GM18517 (cell line): ENCODE results near the gene HBB.
"Not testable (repeated sequence)": the region's sequence is repeated elsewhere in the genome, so short reads cannot be mapped to it uniquely, and the experiment has no call there.

Source experiments
- ATAC-seq: cut with Tn5 transposase; IDR thresholded peaks from one replicate; pipeline ENCODE4 v1.9.1; 2021; ENCODE audit warnings: mild to moderate bottlenecking, moderate library complexity; ENCODE audit not compliant: unreplicated experiment

The HBB gene

GRCh38 chr11:5226732-5227310 is at the start of gene HBB:
Gene HBB (minus strand): TSS chr11:5227071. CDS start chr11:5227021, 50 bp downstream.
- ATAC-seq, result no peak

- no peak for ATAC-seq
These were observed 48.7 kb upstream of the HBB start for GRCh38 chr11:5275369-5276110.

- ATAC-seq, result no peak
These were observed 47.5 kb upstream of the HBB start for GRCh38 chr11:5274395-5274794.

- no peak for ATAC-seq
These were observed 45.6 kb upstream of the HBB start for GRCh38 chr11:5272395-5273017.

- ATAC-seq, result no peak
These were observed 42.9 kb upstream of the HBB start, which contains the start of gene HBE1 for GRCh38 chr11:5269715-5270147. Gene HBE1 (minus strand): TSS chr11:5269945. CDS start chr11:5269890, 55 bp downstream.

- ATAC-seq, result no peak
These were observed 40.2 kb upstream of the HBB start for GRCh38 chr11:5267033-5267563.

GRCh38 chr11:5266609-5267008 is 39.7 kb upstream of the HBB start:
- ATAC-seq, result no peak

GRCh38 chr11:5265832-5266231 is 39.0 kb upstream of the HBB start:
- ATAC-seq, result no peak

- ATAC-seq, result no peak
These were observed 31.8 kb upstream of the HBB start for GRCh38 chr11:5258543-5259262.

- ATAC-seq, result no peak
These were observed 30.4 kb upstream of the HBB start for GRCh38 chr11:5257296-5257695.

GRCh38 chr11:5254646-5255413 is 28.0 kb upstream of the HBB start, which contains the start of gene HBG2:
Gene HBG2 (minus strand): TSS chr11:5254781. CDS start chr11:5254728, 53 bp downstream.
- not testable (repeated sequence) for ATAC-seq

GRCh38 chr11:5254023-5254422 is 27.2 kb upstream of the HBB start:
- ATAC-seq, result not testable (repeated sequence)

GRCh38 chr11:5253440-5253839 is 26.6 kb upstream of the HBB start:
- not testable (repeated sequence) for ATAC-seq

- ATAC-seq, result no peak
These were observed 26.0 kb upstream of the HBB start for GRCh38 chr11:5252919-5253265.

- ATAC-seq, result no peak
These were observed 25.5 kb upstream of the HBB start for GRCh38 chr11:5252192-5252918.

- no peak for ATAC-seq
These were observed 24.9 kb upstream of the HBB start for GRCh38 chr11:5251746-5252145.

- no peak for ATAC-seq
These were observed 23.8 kb upstream of the HBB start for GRCh38 chr11:5250543-5251204.

- not testable (repeated sequence) for ATAC-seq
These were observed 23.0 kb upstream of the HBB start, which contains the start of gene HBG1 for GRCh38 chr11:5249807-5250396. Gene HBG1 (minus strand): TSS chr11:5249857. CDS start chr11:5249804, 53 bp downstream.

- ATAC-seq, result not testable (repeated sequence)
These were observed 21.6 kb upstream of the HBB start for GRCh38 chr11:5248498-5248897.
